Cardiac fibroblast (primary cell): ENCODE measurements around the gene WDR26.

Experiments
- DNase-seq, 2 donors: peaks; one replicate each; pipeline versions ENCODE4 v3.0.0 to v3.0.0-alpha.2; 2010; ENCODE audit warnings: low read depth in 2 of 2
- H3K4me3 ChIP-seq, 2 donors: replicated peaks in 1 of 2; 1 replicate in 1 of 2; 2 replicates in 1 of 2; pipeline ENCODE4 v1.5.1; 2011; ENCODE audit warnings: low read depth in 2 of 2, low read length in 2 of 2, mild to moderate bottlenecking in 2 of 2, moderate library complexity in 1 of 2
- CTCF ChIP-seq: IDR thresholded peaks from one replicate; pipeline ENCODE4 v1.5.1; 2011; ENCODE audit warnings: low read depth, mild to moderate bottlenecking, low read length, inconsistent platforms

Gene WDR26

GRCh38 chr1:224411766-224412165 is 22.8 kb downstream of the WDR26 start:
- H3K4me3 ChIP-seq, result no peak overlapping the region
- no peak for DNase-seq

GRCh38 chr1:224408294-224408590 is 26.4 kb downstream of the WDR26 start:
- no peak for TF ChIP-seq CTCF
- H3K4me3 ChIP-seq, result no peak overlapping the region
- DNase-seq, result no peak

More at GRCh38 chr1:224411766-224412165, 22.8 kb downstream of the WDR26 start:
- no peak for TF ChIP-seq CTCF

GRCh38 chr1:224407571-224408293 is 26.9 kb downstream of the WDR26 start:
- peak in 1 of 2 donors; percentile 33 for DNase-seq
- no peak for TF ChIP-seq CTCF
- no peak overlapping the region for H3K4me3 ChIP-seq

GRCh38 chr1:224406216-224406615 is 28.4 kb downstream of the WDR26 start:
- no peak for DNase-seq
- TF ChIP-seq CTCF, result no peak
- no peak overlapping the region for H3K4me3 ChIP-seq

GRCh38 chr1:224405604-224405970 is 29.0 kb downstream of the WDR26 start:
- no peak for DNase-seq
- no peak for TF ChIP-seq CTCF

GRCh38 chr1:224404916-224405603 is 29.5 kb downstream of the WDR26 start:
- DNase-seq, result no peak
- TF ChIP-seq CTCF, result no peak

More at GRCh38 chr1:224405604-224405970, 29.0 kb downstream of the WDR26 start:
- H3K4me3 ChIP-seq, result no peak overlapping the region

More at GRCh38 chr1:224404916-224405603, 29.5 kb downstream of the WDR26 start:
- no peak overlapping the region for H3K4me3 ChIP-seq
